GM04504 (cell line): ENCODE measurements around the gene CREB3L2.
"Not testable (repeated sequence)": the region's sequence is repeated elsewhere in the genome, so short reads cannot be mapped to it uniquely, and the experiment has no call there.

Source experiments
- DNase-seq: peaks from one replicate; pipeline ENCODE4 v3.0.0-alpha.2; 2012; ENCODE audit warnings: low read depth

CREB3L2 gene

GRCh38 chr7:137987968-137988367, 13.9 kb downstream of the CREB3L2 start:
- DNase-seq: no peak

- no peak for DNase-seq
Measured at GRCh38 chr7:137987563-137987962, 14.3 kb downstream of the CREB3L2 start.

- no peak for DNase-seq
Measured at GRCh38 chr7:137987018-137987349, 14.9 kb downstream of the CREB3L2 start.

- DNase-seq: no peak
Measured at GRCh38 chr7:137986252-137987017, 15.5 kb downstream of the CREB3L2 start.

- DNase-seq: no peak
Measured at GRCh38 chr7:137985897-137986251, 16.0 kb downstream of the CREB3L2 start.

GRCh38 chr7:137985253-137985896, 16.5 kb downstream of the CREB3L2 start:
- DNase-seq: no peak

GRCh38 chr7:137984181-137985041, 17.5 kb downstream of the CREB3L2 start:
- no peak for DNase-seq

- DNase-seq: no peak
Measured at GRCh38 chr7:137983323-137984008, 18.4 kb downstream of the CREB3L2 start.

GRCh38 chr7:137982394-137982793, 19.5 kb downstream of the CREB3L2 start:
- DNase-seq: not testable (repeated sequence)

- DNase-seq: no peak
Measured at GRCh38 chr7:137981668-137982067, 20.2 kb downstream of the CREB3L2 start.

- no peak for DNase-seq
Measured at GRCh38 chr7:137981175-137981574, 20.7 kb downstream of the CREB3L2 start.

GRCh38 chr7:137980308-137980707, 21.6 kb downstream of the CREB3L2 start:
- no peak for DNase-seq

GRCh38 chr7:137978464-137979237, 23.2 kb downstream of the CREB3L2 start:
- DNase-seq: peak; percentile 89

GRCh38 chr7:137977173-137977572, 24.7 kb downstream of the CREB3L2 start:
- no peak for DNase-seq

GRCh38 chr7:137976696-137977095, 25.2 kb downstream of the CREB3L2 start:
- no peak for DNase-seq

- no peak for DNase-seq
Measured at GRCh38 chr7:137976232-137976631, 25.7 kb downstream of the CREB3L2 start.

GRCh38 chr7:137975768-137976167, 26.1 kb downstream of the CREB3L2 start:
- DNase-seq: no peak

GRCh38 chr7:137975221-137975620, 26.7 kb downstream of the CREB3L2 start:
- no peak for DNase-seq

- no peak for DNase-seq
Measured at GRCh38 chr7:137974766-137975165, 27.1 kb downstream of the CREB3L2 start.

GRCh38 chr7:137970253-137970975, 31.5 kb downstream of the CREB3L2 start:
- peak; percentile 80 for DNase-seq

GRCh38 chr7:137969828-137970227, 32.1 kb downstream of the CREB3L2 start:
- no peak for DNase-seq
